Astrocyte (in vitro differentiated cells and primary cell): Measurements from ENCODE around the gene TRIM43.
"Not testable (repeated sequence)": the region's sequence is repeated elsewhere in the genome, so short reads cannot be mapped to it uniquely, and the experiment has no call there.

Source experiments
- CTCF ChIP-seq: IDR thresholded peaks from 2 replicates; pipeline ENCODE4 v1.5.1; 2011; ENCODE audit warnings: low read depth, mild to moderate bottlenecking, inconsistent platforms, low read length, moderate library complexity; ENCODE audit not compliant: insufficient read depth
- EZH2 ChIP-seq: IDR thresholded peaks from 2 replicates; pipeline ENCODE4 v1.6.1; 2012; ENCODE audit warnings: mild to moderate bottlenecking, low read length, inconsistent platforms; ENCODE audit not compliant: insufficient read depth

GRCh38 chr2:95642360-95642759 is 50.6 kb downstream of the TRIM43 start:
- not testable (repeated sequence) for TF ChIP-seq CTCF, EZH2
